GM21390 (cell line): Measurements from ENCODE around the gene RACGAP1.

ENCODE experiments used
- ATAC-seq: cut with Tn5 transposase; IDR thresholded peaks from one replicate; pipeline ENCODE4 v1.9.1; 2021; ENCODE audit not compliant: unreplicated experiment

RACGAP1 gene

DNA sequence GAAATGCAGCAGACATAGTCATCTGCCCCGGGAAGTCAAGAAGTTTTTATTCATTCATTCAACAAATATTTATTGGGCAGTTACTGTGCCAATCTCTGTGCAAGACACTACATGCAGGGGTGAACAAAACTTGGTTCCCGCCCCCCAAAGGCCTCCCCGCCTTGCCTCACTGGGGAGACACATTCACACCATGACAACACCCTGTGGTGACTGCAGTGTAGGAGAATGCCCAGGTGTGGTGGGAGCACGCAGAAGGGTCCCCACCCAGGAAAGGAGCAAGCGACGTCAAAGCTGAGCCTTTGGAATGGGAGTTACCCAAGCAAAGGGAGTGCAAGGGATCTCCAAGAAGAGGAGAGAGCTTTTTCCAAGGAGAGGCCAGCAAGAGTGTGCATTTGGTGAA is 54.2 kb downstream of the RACGAP1 start:
- ATAC-seq: no peak

DNA sequence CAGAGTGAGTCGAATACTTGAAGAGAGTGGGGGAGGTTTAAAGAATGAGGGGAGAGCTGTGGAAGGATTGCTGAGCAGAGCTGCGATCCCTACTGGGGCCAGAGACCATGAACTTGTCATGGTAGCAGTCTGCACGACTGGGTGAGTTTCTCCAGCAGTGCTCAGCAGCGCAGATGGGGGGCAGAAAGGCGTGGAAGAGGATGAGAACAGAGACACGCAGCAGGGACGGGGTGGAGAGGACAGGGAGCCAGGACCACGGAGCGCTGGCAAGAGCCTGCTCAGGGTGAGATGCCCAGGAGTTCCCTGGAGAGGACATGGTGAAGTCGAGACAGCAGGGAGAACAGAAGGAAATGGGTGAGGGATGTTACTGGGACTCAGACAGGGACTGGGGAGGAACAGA is 54.6 kb downstream of the RACGAP1 start:
- ATAC-seq: no peak

DNA sequence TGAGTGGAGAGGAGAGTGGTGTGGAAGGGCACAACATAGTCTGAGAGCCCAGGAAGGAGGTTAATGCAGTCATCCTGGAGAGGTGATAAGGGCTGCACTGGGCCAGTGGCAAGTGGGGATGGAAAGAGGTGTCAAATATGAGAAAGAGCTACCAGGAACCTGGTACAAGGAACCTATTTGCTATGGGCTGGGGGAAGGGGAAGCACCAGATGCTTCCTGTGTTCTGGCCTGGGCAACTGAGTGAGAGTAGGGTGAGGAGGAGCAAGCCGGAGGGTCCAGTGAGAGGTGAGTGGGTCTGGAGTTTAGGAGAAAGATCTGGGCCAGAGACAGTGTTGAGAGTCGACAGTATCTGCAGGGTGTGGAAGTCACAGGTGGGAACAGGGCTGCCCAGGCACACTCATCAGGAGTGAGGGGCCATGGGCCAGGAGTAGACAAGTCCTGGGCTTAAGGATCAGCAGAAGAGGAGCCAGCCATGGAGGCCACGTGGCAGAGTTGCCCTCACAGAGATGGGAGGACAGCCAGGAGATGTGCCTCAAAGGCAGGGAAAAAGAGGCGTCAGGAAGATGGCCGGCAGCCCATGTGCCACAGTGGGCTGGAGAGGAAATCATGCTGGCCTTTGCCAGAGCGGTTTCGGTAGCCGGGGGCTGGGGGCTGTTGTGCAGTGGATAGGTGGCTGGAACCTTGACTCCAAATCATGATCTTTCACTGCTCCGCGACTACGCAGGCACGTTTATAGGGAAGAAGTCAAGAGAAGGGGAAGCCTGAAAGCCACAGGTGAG is 55.5 kb downstream of the RACGAP1 start:
- no peak for ATAC-seq

DNA sequence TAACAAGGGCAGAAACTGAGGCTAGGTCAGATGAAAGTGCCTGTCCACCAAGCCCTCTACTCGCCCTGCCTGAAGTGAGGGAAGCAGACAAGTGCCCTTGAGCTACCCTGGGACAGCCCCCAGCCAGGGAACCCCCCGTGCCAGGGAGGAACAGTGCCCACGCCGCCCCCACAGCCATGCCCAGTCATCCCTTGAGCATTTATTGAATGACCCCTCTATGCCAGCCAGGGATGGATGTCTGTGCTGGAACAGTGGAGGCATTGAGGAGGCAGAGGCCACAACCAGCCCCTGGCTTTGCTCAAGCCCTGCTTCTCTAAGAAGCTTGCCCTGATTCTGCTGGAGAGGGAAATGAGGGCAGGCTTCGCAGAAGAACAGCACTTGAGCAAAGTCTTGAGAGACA is 56.3 kb downstream of the RACGAP1 start:
- ATAC-seq: no peak

DNA sequence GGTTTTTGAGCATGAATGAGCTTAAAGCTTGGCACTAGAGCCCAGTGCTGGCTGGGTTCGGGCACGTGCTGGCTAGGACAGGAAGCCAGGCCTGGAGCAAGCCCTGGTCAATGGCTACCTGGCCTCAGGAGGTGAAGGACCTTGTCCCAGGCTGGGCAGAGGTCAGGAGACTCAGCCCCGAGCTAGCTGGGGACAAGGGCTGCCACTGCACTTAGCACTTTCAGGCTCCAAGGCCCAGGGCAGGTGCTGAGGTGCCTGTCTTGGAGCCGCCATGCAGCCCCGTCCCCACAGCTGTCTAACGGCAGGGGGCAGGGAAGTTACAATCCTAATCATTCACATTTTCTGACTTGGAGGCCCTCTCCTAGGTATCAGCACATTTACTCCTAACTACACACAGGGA is 56.8 kb downstream of the RACGAP1 start:
- no peak for ATAC-seq

DNA sequence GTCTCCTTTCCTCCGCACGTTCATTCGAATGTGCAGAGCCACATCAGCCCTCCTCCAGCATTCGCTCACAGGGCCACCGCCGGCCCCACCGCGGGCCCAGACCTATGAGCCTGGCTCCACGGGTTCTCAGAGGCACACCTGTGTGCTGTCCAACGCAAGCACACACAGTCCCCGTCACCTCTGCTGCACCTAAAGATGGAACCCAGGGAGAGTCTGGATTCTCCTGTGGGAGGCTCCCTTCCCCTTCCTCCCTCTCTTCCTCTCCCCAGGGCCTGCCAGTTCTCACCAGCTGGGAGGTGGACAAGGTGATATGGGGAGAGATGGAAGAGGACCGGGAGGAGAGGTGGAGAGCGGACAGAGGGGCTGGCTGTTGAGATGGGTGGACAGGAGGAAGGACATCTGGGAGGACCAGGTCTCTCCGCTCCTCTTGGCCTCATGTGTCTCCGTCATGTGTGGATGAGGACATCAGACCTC is 57.5 kb downstream of the RACGAP1 start:
- no peak for ATAC-seq

DNA sequence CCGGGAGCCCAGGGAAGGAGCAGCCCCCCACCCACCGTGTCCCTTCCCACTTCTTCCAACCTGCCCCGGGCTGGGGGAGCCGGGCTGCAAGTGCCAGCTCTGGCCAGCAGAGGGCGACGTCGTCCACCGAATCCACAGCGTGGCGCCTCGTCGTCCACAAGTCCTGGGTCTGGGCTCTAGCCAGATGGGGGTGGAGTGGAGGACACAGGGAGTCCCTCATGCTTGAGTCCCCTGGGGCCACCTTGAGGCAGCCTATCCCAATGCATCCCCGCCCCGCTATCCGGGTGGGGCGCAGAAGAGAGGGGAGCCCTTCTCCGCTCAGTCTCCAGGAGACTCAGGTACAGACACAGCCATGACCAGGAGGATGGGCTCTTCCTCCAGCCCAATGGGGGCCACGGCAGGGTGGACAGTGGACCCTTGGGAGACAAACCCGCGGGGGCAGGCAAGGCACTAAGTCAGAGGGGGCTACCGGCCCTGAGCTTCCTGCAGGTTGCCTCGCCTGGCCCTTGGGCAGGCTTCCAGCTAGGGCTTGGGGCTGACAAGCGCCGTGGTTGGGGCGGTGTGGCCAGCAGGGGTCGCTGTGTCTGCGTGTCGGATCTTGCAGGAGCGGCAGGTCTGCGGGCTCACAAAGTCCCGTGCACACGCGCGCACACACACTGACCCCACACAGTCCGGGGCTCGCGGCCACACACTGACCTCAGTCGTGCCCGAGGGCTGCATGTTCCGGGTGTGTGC is 58.1 kb downstream of the RACGAP1 start:
- peak; percentile 65 for ATAC-seq

DNA sequence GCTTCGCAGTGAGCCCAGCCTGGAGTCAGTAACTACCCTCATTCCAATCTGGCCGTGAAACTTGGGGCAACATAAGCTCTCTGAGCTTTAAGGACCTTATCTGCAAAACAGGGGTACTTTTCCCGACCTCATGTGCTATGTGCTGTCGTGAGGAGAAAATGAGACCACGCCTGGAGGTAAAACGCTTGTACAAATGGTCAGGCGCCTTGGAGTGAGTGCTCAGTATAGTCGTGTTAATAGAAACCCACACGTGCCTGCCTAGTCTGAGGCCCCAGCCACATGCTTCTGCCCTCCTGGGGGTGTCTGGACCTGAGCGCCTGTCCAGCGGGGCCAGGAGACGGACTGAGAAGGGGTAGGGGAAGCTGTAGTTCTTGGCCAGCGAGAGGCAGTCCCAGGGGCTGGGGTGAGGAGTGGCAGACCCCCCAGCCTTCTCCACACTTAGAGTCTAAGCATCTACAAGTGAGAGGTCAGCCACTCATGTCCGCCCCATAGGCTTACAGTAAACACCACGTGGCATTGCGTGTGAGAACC is 58.7 kb downstream of the RACGAP1 start:
- no peak for ATAC-seq

DNA sequence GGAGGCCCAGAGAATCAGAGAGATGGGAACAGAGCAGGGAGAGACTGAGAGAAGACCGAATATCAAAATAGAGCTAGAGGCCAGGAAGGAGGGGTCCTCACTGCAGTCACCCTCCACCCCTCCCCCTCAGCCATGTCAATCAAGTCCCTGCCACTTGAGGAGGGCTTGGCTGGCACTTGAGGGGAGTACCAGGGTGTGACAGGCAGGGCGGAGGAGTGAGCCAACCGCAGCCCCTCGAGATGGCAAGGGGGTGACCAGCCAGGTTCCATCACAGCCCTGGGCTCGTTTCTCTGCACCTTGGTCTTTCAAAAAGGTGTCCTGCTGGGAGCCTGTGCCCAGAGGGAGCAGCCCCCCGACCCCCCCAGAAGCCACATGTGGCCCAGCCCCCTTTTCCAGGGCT is 59.5 kb downstream of the RACGAP1 start:
- no peak for ATAC-seq

DNA sequence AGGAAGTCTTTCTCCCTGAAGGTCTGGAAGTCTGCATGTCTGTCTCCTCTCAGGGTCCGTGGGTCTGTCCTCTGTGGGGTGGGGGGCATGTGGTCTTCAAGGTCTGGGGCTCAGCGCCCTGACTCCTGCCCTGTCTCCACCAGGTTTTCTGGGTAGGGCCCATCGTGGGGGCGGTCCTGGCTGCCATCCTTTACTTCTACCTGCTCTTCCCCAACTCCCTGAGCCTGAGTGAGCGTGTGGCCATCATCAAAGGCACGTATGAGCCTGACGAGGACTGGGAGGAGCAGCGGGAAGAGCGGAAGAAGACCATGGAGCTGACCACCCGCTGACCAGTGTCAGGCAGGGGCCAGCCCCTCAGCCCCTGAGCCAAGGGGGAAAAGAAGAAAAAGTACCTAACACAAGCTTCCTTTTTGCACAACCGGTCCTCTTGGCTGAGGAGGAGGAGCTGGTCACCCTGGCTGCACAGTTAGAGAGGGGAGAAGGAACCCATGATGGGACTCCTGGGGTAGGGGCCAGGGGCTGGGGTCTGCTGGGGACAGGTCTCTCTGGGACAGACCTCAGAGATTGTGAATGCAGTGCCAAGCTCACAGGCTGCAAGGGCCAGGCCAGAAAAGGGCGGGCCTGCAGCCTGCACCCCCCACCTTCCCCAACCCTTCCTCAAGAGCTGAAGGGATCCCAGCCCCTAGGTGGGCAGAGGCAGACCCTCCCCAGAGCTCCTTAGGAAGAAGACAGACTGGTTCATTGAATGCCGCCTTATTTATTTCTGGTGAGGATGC is 60.3 kb downstream of the RACGAP1 start:
- no peak for ATAC-seq

DNA sequence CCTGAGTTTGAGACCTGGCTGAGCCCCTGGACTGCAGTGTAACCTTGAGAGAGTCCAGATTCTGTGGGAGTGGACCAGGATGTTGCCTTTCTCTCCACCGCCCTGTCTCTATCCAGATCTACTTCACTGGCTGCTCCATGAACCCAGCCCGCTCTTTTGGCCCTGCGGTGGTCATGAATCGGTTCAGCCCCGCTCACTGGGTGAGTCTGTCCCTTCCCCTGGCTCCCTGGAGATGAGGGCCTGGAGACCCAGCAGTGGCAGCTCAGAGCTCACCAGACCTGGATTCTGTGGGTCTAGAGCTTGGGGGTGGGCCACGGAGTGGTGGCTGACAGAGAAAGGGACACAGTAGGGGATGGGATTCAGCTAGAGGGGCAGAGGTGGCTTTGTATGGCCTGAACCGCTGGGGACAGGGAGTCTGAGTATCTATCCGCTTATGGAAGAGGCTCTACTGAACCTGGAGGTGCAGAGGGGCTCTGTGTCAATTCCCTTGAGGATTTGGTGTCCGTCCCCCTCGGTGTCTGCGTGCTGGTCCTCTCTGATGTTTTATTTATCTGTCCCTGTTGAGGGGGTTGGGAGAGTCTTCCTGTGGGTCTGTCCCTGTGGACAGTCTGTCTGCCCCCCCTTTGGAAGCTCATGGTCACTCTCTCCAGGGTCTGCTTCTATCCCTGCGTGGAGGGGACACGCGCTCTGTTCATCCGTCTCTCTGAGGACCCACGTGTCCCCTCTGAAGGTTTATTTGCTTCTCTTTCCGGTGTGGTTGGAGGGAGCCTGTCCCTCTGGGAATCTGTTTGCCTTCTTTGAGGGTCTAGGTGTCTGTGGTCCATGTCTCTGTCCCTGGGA is 61.1 kb downstream of the RACGAP1 start:
- no peak for ATAC-seq

DNA sequence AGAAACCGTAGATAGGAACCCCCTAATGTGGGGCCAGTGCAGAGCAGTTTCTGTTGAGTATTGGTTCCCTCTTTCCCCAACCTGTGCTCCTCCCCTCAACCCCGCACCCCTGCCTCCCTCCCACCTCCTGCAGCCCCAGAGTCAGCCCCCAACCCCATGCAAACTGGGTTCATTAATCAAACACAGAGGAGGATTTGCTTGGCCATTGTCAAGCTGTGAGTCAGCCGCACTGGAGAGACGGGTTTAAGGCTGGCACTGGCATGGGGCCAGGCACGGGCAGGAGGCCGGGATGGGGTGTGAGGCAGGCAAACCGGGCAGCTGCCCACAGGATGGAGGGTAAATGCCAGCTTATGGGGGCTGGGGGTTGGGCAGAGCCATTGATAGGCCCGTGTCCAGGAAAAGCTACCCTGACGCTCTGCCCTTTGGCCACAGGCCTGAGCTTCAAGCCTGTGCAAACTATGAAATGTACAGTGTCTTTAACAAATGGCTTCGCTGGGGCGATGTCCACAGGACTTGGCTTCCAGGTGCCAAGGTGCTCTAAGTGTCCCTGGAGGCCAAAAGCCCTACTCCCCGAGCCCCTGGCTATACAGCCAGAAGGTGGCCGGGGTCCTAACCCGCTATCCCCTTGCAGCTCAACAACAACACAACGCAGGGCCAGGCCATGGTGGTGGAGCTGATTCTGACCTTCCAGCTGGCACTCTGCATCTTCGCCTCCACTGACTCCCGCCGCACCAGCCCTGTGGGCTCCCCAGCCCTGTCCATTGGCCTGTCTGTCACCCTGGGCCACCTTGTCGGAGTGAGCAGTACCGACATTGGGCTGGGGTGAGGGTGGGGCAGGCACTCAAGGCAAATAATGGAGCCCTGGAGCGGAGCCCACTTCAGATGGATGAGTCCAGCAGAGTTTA is 62.2 kb downstream of the RACGAP1 start:
- no peak for ATAC-seq

DNA sequence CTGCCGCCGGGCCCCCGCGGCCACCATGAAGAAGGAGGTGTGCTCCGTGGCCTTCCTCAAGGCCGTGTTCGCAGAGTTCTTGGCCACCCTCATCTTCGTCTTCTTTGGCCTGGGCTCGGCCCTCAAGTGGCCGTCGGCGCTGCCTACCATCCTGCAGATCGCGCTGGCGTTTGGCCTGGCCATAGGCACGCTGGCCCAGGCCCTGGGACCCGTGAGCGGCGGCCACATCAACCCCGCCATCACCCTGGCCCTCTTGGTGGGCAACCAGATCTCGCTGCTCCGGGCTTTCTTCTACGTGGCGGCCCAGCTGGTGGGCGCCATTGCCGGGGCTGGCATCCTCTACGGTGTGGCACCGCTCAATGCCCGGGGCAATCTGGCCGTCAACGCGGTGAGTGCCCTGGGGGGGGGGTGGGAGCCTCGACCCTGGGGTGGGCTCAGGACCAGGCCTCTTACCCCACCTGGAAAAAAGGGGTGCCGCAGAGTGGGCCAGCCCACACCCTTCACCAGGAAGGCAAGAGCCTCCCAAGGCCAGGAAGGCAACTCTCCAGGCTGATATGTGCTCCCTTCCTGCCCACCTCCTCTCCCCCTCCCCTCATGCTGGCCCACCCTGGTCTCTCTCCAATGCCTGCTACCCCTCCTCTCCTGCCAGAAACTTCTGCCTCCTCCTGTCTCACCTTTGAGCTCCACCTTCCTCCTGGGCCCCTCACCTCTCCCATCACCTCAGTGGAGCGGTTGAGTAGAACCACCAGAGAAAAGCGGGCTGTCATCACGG is 63.1 kb downstream of the RACGAP1 start:
- no peak for ATAC-seq

DNA sequence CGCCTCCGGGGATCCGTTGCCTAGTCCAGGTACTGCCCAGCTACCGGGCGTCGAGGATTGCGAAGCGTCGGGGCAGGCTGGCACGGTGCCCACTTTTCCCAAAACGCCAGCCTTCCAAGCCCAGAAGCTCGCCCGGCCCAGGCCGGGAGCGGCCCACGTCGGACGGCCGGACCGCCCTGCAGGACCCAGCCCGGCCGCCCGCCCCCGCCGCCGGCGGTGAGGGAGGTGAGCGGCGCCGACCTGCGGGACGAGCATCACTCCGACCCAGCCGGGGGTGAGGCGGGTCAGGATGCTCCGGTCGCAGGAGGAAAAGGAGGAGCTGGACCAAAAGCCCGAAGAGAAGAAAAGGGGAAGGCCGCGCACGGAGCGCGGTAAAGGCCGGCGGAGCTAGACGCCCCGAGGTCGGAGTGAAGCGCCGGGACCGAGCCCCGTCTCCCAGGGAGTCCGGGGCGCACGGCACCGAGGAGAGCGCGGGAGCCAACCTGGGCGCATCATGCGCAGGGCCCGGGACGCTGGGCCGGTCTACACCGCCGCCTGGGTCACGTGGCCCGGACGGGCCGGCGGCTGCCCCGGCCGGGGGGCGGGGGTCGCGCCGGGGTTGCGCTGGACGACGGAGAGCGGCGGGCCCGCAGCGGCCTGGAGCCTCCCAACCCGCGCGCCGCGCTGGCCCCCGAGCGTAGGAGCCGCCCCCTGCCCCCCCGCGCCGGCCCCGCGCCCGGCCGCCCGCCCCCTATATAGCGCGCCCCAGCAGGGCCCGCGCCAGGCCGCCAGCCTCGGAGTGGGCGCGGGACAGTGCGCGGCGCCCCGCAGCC is 64.0 kb downstream of the RACGAP1 start, which contains the start of gene AQP5:
TSS of gene AQP5 (plus strand) at position 762 of the 812 bp plus-strand sequence. CDS start 146 bp downstream, outside the sequence.
- no peak for ATAC-seq

DNA sequence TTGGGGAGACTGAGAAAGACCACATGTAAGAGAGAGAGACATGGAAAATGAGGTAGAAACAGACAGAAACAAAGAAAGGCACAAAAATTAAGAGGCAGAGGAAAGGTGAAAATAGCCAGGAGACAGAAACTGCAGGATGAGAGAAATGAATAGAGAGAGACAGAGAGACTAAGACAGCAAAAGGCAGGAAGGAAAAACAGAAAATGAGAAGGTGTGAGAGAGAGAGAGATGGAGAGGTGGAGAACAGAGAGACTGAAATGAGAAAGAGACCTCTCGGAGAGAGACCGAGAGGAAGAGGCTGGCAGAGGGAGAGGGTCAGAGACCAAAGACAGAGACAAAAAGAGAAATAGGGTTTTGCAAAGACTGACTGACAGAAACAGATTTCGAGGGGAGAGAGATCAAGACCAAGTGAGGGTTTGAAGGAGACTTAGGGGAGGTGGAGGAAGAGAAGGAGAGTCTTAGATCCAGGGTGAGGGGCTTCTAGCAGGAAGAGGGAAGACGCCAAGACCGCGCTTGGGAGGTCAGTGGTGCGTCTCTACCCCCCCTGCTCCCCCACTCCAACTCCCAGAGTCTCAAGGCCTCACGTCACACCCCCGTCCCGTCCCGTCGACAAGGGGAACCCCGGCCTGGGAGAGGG is 64.7 kb downstream of the RACGAP1 start:
- no peak for ATAC-seq

DNA sequence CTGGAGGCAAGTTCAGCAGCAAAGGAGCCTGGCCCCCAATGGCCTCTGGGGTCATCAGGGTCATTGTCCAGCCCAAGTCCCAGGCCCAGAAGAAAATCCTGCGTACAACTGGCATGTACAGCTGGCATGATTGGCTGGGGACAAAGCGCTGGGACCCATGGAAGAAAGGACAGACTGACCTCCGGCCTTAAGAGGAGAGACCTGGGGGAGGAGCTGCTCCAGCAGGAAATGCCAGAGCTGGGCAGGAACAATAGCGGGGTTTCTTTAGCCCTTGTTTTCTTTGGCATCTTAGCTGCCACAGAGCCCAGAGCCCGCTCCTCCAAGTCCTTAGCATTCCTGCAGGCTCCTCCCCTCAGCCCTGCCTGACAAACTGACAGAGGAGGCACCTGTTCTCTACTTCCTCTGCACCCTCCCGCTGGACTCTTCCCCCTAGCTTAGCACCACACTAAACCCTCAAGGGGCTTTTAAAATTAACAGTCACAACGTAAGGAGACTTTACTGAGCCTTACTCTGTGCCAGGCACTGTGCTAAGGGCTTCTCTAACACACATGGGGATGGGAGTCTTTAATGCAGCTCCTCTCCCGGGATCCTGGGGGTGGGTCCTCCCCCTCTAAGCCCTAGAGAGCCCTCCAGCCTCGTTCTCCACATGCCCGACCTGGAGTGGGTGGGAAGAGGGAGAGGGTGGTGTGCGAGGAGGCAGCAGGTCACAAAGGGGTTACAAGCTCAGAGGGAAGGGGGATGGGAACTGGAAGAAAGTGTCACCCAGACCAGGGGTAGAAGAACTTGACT is 65.4 kb downstream of the RACGAP1 start:
- no peak for ATAC-seq
